PC-3 (cell line): ENCODE results near the gene TUT1. TPM values are rescaled to one million over a fixed set of nuclear protein-coding genes. Genes with fewer than 3 reads are reported as not detected.

Source experiments
- ATAC-seq: fragments of 200-7000 bp; cut with Tn5 transposase; 2 replicates; pipeline ENCODE4 v1.9.1; 2020; ENCODE audit warnings: mild to moderate bottlenecking, moderate library complexity
- Bru-seq: library from RNA; stranded (reverse); fragments of 400-500 nt; gene quantifications from one replicate; lab custom pipeline; 2021; lab: Mats Ljungman, UMichigan
- BruChase-seq, 2 experiments: library from RNA; stranded (reverse); fragments of 400-500 nt; gene quantifications; one replicate each; lab custom pipeline; 2021; lab: Mats Ljungman, UMichigan
- BruUV-seq: library from RNA; stranded (reverse); fragments of 400-500 nt; replicated peaks from 2 replicates; lab custom pipeline; 2021; lab: Mats Ljungman, UMichigan
- CTCF ChIA-PET: fragments of 300-600 bp; sonication (Branson Sonifier 250); formaldehyde crosslinking; loops from one replicate; lab custom pipeline; 2022; ENCODE audit warnings: antibody characterized with exemption; lab: Charles Lee
- POLR2A ChIA-PET: fragments of 300-600 bp; sonication (Branson Sonifier 250); formaldehyde crosslinking; loops from one replicate; lab custom pipeline; 2022; ENCODE audit warnings: antibody characterized with exemption; ENCODE audit not compliant: unreplicated experiment; lab: Charles Lee
- DNase-seq: peaks from one replicate; pipeline ENCODE4 v3.0.0-alpha.2; 2015
- H2AFZ ChIP-seq: fragments of 300-600 bp; sonication (generic); 2 replicates; pipeline ENCODE4 v1.6.0; 2016; ENCODE audit warnings: antibody characterized with exemption, low read length
- H3F3A ChIP-seq: fragments of 300-600 bp; sonication (generic); one replicate; pipeline ENCODE4 v1.6.0; 2017; ENCODE audit warnings: antibody characterized with exemption, low read length, control low read depth, mild to moderate bottlenecking; ENCODE audit not compliant: unreplicated experiment
- H3K27ac ChIP-seq: fragments of 300-600 bp; sonication (generic); 2 replicates; pipeline ENCODE4 v1.5.1; 2016; ENCODE audit warnings: mild to moderate bottlenecking, low read length
- H3K27me3 ChIP-seq: fragments of 300-600 bp; sonication (generic); 2 replicates; pipeline ENCODE4 v1.6.1; 2016; ENCODE audit warnings: low read length, mixed read lengths
- H3K36me3 ChIP-seq: fragments of 300-600 bp; sonication (generic); 2 replicates; pipeline ENCODE4 v1.6.1; 2016; ENCODE audit warnings: low read depth, mixed run types, low read length, mixed read lengths
- H3K4me1 ChIP-seq: fragments of 300-600 bp; sonication (generic); 2 replicates; pipeline ENCODE4 v1.5.1; 2016; ENCODE audit warnings: low read length; ENCODE audit not compliant: insufficient read depth
- H3K4me2 ChIP-seq: fragments of 300-600 bp; sonication (generic); 2 replicates; pipeline ENCODE4 v1.6.0; 2016; ENCODE audit warnings: low read length
- H3K4me3 ChIP-seq: fragments of 300-600 bp; sonication (generic); 2 replicates; pipeline ENCODE4 v1.5.1; 2016; ENCODE audit warnings: mild to moderate bottlenecking, low read length, mixed read lengths
- H3K79me2 ChIP-seq: fragments of 300-600 bp; sonication (generic); 2 replicates; pipeline ENCODE4 v1.6.1; 2017; ENCODE audit warnings: low read length, mixed read lengths
- H3K9ac ChIP-seq: fragments of 300-600 bp; sonication (generic); 2 replicates; pipeline ENCODE4 v1.6.0; 2016; ENCODE audit warnings: mild to moderate bottlenecking, low read length
- H3K9me2 ChIP-seq: fragments of 300-600 bp; sonication (generic); replicated peaks from 2 replicates; pipeline ENCODE4 v1.6.1; 2016; ENCODE audit warnings: mixed run types, low read length, mixed read lengths
- H3K9me3 ChIP-seq: fragments of 300-600 bp; sonication (generic); 2 replicates; pipeline ENCODE4 v1.6.1; 2016; ENCODE audit warnings: low read length, mixed read lengths
- H4K20me1 ChIP-seq: fragments of 300-600 bp; sonication (generic); 2 replicates; pipeline ENCODE4 v1.6.1; 2016; ENCODE audit warnings: low read length, mixed read lengths
- EZH2 ChIP-seq: fragments of 300-600 bp; sonication (generic); IDR thresholded peaks from one replicate; pipeline ENCODE4 v1.6.1; 2017; ENCODE audit warnings: antibody characterized with exemption, mild to moderate bottlenecking, low read length; ENCODE audit not compliant: unreplicated experiment
- EZH2phosphoT487 ChIP-seq: fragments of 300-600 bp; sonication (generic); IDR thresholded peaks from 2 replicates; pipeline ENCODE4 v1.6.1; 2018; ENCODE audit warnings: mild to moderate bottlenecking, antibody characterized with exemption, low read length, borderline replicate concordance
- intact Hi-C: fragments of 100-400 bp; cut with micrococcal nuclease; formaldehyde crosslinking; loops from 2 replicates; pipeline ENCODE4 v1.9.0; 2023
- long read RNA-seq: library from polyadenylated mRNA; unstranded; transcript quantifications from one replicate; pipeline ENCODE4 v2.0.0, GENCODE V29; 2021; ENCODE audit not compliant: unreplicated experiment
- total RNA-seq: library from RNA; depleted of rRNA; stranded (reverse); fragments of >200 nt; gene quantifications from 2 replicates; pipeline ENCODE4 v1.2.3, GENCODE V29; 2014; rRNA removed
- TF ChIP-seq, protein P1 (sequence below): fragments of 300-600 bp; sonication (generic); conservative IDR thresholded peaks from 2 replicates; pipeline ENCODE4 v1.5.1; 2017; ENCODE audit warnings: antibody characterized with exemption, low read depth, mild to moderate bottlenecking, low read length

TUT1 gene, protein sequence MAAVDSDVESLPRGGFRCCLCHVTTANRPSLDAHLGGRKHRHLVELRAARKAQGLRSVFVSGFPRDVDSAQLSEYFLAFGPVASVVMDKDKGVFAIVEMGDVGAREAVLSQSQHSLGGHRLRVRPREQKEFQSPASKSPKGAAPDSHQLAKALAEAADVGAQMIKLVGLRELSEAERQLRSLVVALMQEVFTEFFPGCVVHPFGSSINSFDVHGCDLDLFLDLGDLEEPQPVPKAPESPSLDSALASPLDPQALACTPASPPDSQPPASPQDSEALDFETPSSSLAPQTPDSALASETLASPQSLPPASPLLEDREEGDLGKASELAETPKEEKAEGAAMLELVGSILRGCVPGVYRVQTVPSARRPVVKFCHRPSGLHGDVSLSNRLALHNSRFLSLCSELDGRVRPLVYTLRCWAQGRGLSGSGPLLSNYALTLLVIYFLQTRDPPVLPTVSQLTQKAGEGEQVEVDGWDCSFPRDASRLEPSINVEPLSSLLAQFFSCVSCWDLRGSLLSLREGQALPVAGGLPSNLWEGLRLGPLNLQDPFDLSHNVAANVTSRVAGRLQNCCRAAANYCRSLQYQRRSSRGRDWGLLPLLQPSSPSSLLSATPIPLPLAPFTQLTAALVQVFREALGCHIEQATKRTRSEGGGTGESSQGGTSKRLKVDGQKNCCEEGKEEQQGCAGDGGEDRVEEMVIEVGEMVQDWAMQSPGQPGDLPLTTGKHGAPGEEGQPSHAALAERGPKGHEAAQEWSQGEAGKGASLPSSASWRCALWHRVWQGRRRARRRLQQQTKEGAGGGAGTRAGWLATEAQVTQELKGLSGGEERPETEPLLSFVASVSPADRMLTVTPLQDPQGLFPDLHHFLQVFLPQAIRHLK
- total RNA-seq, result 17.8 and 20.6 TPM in 2 replicates
- percentile 66 among the genes with signal in this experiment for Bru-seq, nascent RNA
- BruChase-seq, experiment 1, labeled RNA remaining after a 6-hour chase, result percentile 81 among the genes with signal in this experiment
- BruChase-seq, experiment 2, labeled RNA remaining after a 2-hour chase, result percentile 86 among the genes with signal in this experiment
- long read RNA-seq, transcript TUT1-202 (9 exons, 2,826 nt), result major isoform, 43 of 92 reads
- long read RNA-seq, partial matches to known transcripts, result 31 of 92 reads
- long read RNA-seq, other reads (novel, unspliced or antisense), result 17 of 92 reads

DNA sequence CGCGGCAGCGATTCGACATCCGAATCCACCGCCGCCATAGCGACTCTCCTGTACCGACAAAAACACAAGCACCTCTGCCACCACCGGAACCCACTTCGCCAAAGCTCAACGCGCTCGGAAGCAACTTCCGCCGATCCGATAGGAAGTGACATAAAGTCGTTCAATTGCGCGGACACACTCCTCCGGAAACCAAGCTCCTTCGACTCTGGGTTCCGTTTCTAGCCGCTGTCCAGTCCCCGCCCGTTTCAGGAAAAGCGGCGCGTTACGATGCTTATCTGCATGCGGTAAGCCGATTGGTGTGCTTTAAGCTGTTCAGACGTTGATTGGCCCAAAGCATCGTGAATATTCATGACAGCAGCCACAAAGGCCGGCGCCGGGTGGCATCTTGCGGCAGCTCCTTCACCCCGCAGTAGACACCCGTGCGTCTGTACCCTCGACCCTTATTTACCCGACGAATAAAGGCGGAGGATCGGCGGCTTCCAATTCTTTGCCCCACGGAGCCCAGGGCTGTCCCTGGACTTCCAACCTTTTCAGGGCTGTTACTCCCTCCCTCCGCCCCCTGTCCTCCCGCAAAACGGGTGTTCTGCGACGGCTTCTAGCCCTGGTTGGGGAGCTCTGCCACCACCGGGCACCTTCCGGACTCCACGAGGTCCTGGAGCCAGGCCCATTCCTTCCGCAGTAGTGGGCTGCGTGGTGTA lies at the start of gene TUT1:
Gene TUT1 (minus strand): TSS at position 76 of the 698 bp plus-strand sequence. CDS start 38 bp downstream, at position 38.
- POLR2A ChIA-PET, result interaction anchor here (0.5 to 3.1 kb wide), 24 partner anchors 10 to 1030 kb away, joined by 3 to 30 read pairs (median 4); partner anchors contain the start of genes B3GAT3, C11orf98, CSKMT and EEF1G
- Histone ChIP-seq H3K27me3 (no peaks in the 10 kb centered on the region), H3K4me3 (peak within 1 kb of the TSS; percentile 76), H2AFZ (peak within 1 kb of the TSS; percentile 68), H3F3A (peaks cover 7% of the 10 kb centered on the region), H3K9me2 (no peaks in the 10 kb centered on the region), H3K9me3 (no peaks in the 10 kb centered on the region), H3K27ac (peak within 1 kb of the TSS; percentile 69), H3K36me3 (peaks cover 37% of the 10 kb centered on the region; the same call in 1 of the 2 replicates), H3K9ac (peak within 1 kb of the TSS; percentile 90), H4K20me1 (no peaks in the 10 kb centered on the region), H3K79me2 (peaks cover 26% of the 10 kb centered on the region), H3K4me2 (peak within 1 kb of the TSS; percentile 93), H3K4me1 (peaks cover 25% of the 10 kb centered on the region)
- TF ChIP-seq EZH2 (no peak), EZH2phosphoT487 (no peak)
- TF ChIP-seq, protein P1, sequence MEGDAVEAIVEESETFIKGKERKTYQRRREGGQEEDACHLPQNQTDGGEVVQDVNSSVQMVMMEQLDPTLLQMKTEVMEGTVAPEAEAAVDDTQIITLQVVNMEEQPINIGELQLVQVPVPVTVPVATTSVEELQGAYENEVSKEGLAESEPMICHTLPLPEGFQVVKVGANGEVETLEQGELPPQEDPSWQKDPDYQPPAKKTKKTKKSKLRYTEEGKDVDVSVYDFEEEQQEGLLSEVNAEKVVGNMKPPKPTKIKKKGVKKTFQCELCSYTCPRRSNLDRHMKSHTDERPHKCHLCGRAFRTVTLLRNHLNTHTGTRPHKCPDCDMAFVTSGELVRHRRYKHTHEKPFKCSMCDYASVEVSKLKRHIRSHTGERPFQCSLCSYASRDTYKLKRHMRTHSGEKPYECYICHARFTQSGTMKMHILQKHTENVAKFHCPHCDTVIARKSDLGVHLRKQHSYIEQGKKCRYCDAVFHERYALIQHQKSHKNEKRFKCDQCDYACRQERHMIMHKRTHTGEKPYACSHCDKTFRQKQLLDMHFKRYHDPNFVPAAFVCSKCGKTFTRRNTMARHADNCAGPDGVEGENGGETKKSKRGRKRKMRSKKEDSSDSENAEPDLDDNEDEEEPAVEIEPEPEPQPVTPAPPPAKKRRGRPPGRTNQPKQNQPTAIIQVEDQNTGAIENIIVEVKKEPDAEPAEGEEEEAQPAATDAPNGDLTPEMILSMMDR, result no peak
- ATAC-seq, result peak; percentile 81
- DNase-seq, result peak; percentile 100
- CTCF ChIA-PET, result interaction anchor here (0.5 to 1.7 kb wide), 17 partner anchors 10 to 1409 kb away, joined by 3 to 9 read pairs (median 4); partner anchors contain the start of genes ASRGL1, EEF1G, MTA2 and SLC3A2
- no TSS peak for BruUV-seq
- intact Hi-C loops, result loop anchor here (1.0 to 5.0 kb wide), 5 partner anchors 8 to 61 kb away; partner anchors contain the start of gene INTS5

DNA sequence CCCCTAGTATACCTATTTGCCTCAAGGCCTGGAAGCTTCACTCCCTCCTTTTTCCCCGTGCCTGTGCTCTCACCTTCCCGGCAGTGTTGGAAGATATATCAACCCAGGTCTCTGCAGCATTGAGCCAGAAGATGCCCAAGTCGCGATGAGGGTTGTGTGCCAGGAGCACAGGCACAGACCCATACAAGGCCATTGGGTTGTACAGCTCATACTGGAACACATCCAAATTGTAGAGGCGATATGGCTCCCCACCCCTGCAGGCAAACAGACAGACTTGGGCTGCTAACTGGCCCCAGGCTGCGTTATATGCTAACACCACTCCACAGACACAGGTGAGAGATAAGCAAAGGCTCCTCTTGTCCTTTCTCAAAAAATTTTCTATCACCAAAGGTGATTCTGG lies 41.2 kb upstream of the TUT1 start:
- Histone ChIP-seq H2AFZ (no peak overlapping the region), H3F3A (no peaks in the 10 kb centered on the region), H3K9me2 (no peaks in the 10 kb centered on the region), H3K9ac (no peak overlapping the region), H3K36me3 (peaks cover 70% of the 10 kb centered on the region), H3K9me3 (no peaks in the 10 kb centered on the region), H3K4me2 (no peak overlapping the region), H3K27me3 (no peaks in the 10 kb centered on the region), H3K79me2 (no peaks in the 10 kb centered on the region), H4K20me1 (no peaks in the 10 kb centered on the region), H3K4me3 (no peak overlapping the region), H3K4me1 (no peaks in the 10 kb centered on the region), H3K27ac (no peak overlapping the region)
- ChIA-PET CTCF (no interaction called here), POLR2A (no interaction called here)
- TF ChIP-seq EZH2phosphoT487 (no peak), EZH2 (no peak)
- TF ChIP-seq, protein P1, result no peak
- intact Hi-C loops, result no loop called here
- no TSS peak for BruUV-seq
- DNase-seq, result no peak
- no peak for ATAC-seq
